Vagina (tissue), 2 donors: ENCODE data around the gene MTMR4.
"Not testable (repeated sequence)": the region's sequence is repeated elsewhere in the genome, so short reads cannot be mapped to it uniquely, and the experiment has no call there.

Experiments used
- POLR2A ChIP-seq, 2 donors: fragments of 450-650 bp; IDR thresholded peaks; one replicate each; pipeline ENCODE4 v1.6.1; 2017; ENCODE audit warnings: antibody characterized with exemption in 2 of 2, mild to moderate bottlenecking in 2 of 2, moderate library complexity in 2 of 2
- TF ChIP-seq, protein P1 (sequence below), 3 experiments: fragments of 450-650 bp in 2 of 3; fragments of 200-600 bp in 1 of 3; sonication (generic) in 1 of 3; IDR thresholded peaks; one replicate each; pipeline ENCODE4 v1.5.1; 2017 to 2019; ENCODE audit warnings: antibody characterized with exemption in 3 of 3, mild to moderate bottlenecking in 2 of 3, moderate library complexity in 2 of 3

DNA sequence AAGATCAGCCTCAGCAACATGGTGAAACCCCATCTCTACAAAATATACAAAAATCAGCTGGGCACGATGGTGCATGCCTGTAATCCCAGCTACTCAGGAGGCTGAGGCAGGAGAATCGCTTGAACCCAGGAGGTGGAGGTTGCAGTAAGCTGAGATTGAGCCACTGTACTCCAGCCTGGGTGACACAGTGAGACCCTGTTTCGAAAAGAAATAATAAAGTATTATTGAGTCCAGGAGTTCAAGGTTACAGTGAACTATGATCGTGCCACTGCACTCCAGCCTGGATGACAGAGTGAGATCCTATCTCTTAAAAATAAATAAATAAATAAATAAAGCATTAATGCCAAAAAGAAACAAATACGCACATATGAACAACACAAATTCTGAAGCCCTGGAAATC is 32.6 kb downstream of the MTMR4 start:
- TF ChIP-seq, protein P1, sequence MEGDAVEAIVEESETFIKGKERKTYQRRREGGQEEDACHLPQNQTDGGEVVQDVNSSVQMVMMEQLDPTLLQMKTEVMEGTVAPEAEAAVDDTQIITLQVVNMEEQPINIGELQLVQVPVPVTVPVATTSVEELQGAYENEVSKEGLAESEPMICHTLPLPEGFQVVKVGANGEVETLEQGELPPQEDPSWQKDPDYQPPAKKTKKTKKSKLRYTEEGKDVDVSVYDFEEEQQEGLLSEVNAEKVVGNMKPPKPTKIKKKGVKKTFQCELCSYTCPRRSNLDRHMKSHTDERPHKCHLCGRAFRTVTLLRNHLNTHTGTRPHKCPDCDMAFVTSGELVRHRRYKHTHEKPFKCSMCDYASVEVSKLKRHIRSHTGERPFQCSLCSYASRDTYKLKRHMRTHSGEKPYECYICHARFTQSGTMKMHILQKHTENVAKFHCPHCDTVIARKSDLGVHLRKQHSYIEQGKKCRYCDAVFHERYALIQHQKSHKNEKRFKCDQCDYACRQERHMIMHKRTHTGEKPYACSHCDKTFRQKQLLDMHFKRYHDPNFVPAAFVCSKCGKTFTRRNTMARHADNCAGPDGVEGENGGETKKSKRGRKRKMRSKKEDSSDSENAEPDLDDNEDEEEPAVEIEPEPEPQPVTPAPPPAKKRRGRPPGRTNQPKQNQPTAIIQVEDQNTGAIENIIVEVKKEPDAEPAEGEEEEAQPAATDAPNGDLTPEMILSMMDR (IDR thresholded peaks at IDR 0.05), result not testable (repeated sequence)
- not testable (repeated sequence) for TF ChIP-seq POLR2A (IDR thresholded peaks at IDR 0.05)
